Measurements from ENCODE around the gene ATP1A3.

- TF ChIP-seq GATA2 (IDR thresholded peaks at IDR 0.05; ENCODE audit: low read depth, low read length) (no peak), GATA3 (IDR thresholded peaks at IDR 0.05; ENCODE audit: low read depth, low read length) (no peak)
Observed at GRCh38 chr19:42042455-42043170, 48.6 kb upstream of the ATP1A3 start.

Measured in SH-SY5Y (cell line).